H1 (cell line): ENCODE data around the gene KLHL1. TPM values are rescaled to one million over a fixed set of nuclear protein-coding genes. Genes with fewer than 3 reads are reported as not detected.

Experiments used
- CTCF ChIA-PET: fragments of 300-600 bp; sonication (Branson Sonifier 250); formaldehyde crosslinking; loops from one replicate; lab custom pipeline; 2021; ENCODE audit not compliant: partially characterized antibody; lab: Charles Lee
- POLR2A ChIA-PET: fragments of 300-600 bp; sonication (Branson Sonifier 250); formaldehyde crosslinking; loops from one replicate; lab custom pipeline; 2021; ENCODE audit warnings: inconsistent platforms; ENCODE audit not compliant: partially characterized antibody; lab: Charles Lee
- DNase-seq, 2 experiments: peaks; one replicate each; pipeline versions ENCODE4 v3.0.0 to v3.0.0-alpha.2; 2010 to 2022; ENCODE audit warnings: low spot score in 2 of 2, low read depth in 1 of 2, mixed read lengths in 1 of 2
- FAIRE-seq: peaks from 2 replicates; lab custom pipeline; 2011; peaks lifted over from hg19 to GRCh38; lab: Jason Lieb, UNC
- H2AFZ ChIP-seq: 2 replicates; pipeline ENCODE4 v1.8.1; 2012; ENCODE audit warnings: low read length, inconsistent platforms
- H2AK5ac ChIP-seq: 2 replicates; pipeline ENCODE4 v1.6.1; 2013; ENCODE audit warnings: low read depth, low read length
- H2BK120ac ChIP-seq: replicated peaks from 2 replicates; pipeline ENCODE3; 2013; ENCODE audit warnings: low read depth, low read length, inconsistent platforms
- H2BK12ac ChIP-seq: 2 replicates; pipeline ENCODE4 v1.6.1; 2013; ENCODE audit warnings: low read depth, low read length
- H2BK15ac ChIP-seq: 2 replicates; pipeline ENCODE4 v1.6.1; 2013; ENCODE audit warnings: low read length
- H2BK20ac ChIP-seq: 2 replicates; pipeline ENCODE4 v1.6.1; 2013; ENCODE audit warnings: low read length
- H2BK5ac ChIP-seq: 2 replicates; pipeline ENCODE4 v1.6.1; 2013; ENCODE audit warnings: low read depth, low read length
- H3K14ac ChIP-seq: 2 replicates; pipeline ENCODE4 v1.6.1; 2013; ENCODE audit warnings: inconsistent platforms; ENCODE audit not compliant: insufficient read length
- H3K18ac ChIP-seq: 2 replicates; pipeline ENCODE4 v1.6.1; 2013; ENCODE audit warnings: low read length; ENCODE audit errors: extremely low read depth
- H3K23ac ChIP-seq: 2 replicates; pipeline ENCODE4 v1.6.1; 2013; ENCODE audit warnings: inconsistent platforms; ENCODE audit not compliant: insufficient read length
- H3K23me2 ChIP-seq: 2 replicates; pipeline ENCODE4 v1.6.1; 2013; ENCODE audit warnings: low read depth, low read length
- H3K27ac ChIP-seq: 2 replicates; pipeline ENCODE4 v1.6.1; 2011; ENCODE audit warnings: low read depth, low read length, inconsistent platforms
- H3K27me3 ChIP-seq, 4 experiments: replicated peaks in 1 of 4; 1 replicate in 1 of 4; 2 replicates in 3 of 4; pipeline versions ENCODE4 v1.6.1 to v1.8.1; 2011 to 2013; ENCODE audit warnings: low read length in 3 of 4, mild to moderate bottlenecking in 3 of 4, inconsistent platforms in 2 of 4, mixed read lengths in 2 of 4, moderate library complexity in 1 of 4; ENCODE audit not compliant: control insufficient read depth in 3 of 4, insufficient read depth in 3 of 4; ENCODE audit errors: extremely low read depth in 1 of 4
- H3K36me3 ChIP-seq, 4 experiments: 2 replicates each; pipeline versions ENCODE4 v1.6.1 to v1.8.1; 2011 to 2013; ENCODE audit warnings: mild to moderate bottlenecking in 4 of 4, low read length in 3 of 4, moderate library complexity in 2 of 4, control low read depth in 1 of 4, inconsistent platforms in 1 of 4; ENCODE audit not compliant: insufficient read depth in 4 of 4, control insufficient read depth in 2 of 4
- H3K4ac ChIP-seq: replicated peaks from 2 replicates; pipeline ENCODE3; 2013; ENCODE audit warnings: low read length, low read depth, mixed read lengths, inconsistent platforms; ENCODE audit not compliant: insufficient read length
- H3K4me1 ChIP-seq, 4 experiments: replicated peaks in 1 of 4; 1 replicate in 1 of 4; 2 replicates in 3 of 4; pipeline versions ENCODE4 v1.6.1 to v1.8.1; 2011 to 2013; ENCODE audit warnings: low read length in 3 of 4, inconsistent platforms in 2 of 4, mixed read lengths in 1 of 4; ENCODE audit not compliant: insufficient read depth in 4 of 4, control insufficient read depth in 3 of 4
- H3K4me2 ChIP-seq, 2 experiments: 2 replicates each; pipeline versions ENCODE4 v1.6.1 to v1.8.1; 2011 to 2013; ENCODE audit warnings: low read depth in 2 of 2, low read length in 2 of 2, control low read depth in 1 of 2, inconsistent platforms in 1 of 2, mild to moderate bottlenecking in 1 of 2; ENCODE audit not compliant: insufficient read depth in 1 of 2
- H3K4me3 ChIP-seq, 4 experiments: fragments of 200-600, 300-600 bp in 1 of 4; sonication (generic), shearing (Covaris generic), sonication (Bioruptor Twin) in 1 of 4; 2 replicates each; pipeline versions ENCODE4 v1.5.1 to v1.8.1; 2011 to 2016; ENCODE audit warnings: low read length in 4 of 4, low read depth in 3 of 4, control low read depth in 2 of 4, inconsistent platforms in 2 of 4, mild to moderate bottlenecking in 2 of 4, mixed read lengths in 1 of 4, moderate library complexity in 1 of 4; ENCODE audit not compliant: insufficient read depth in 2 of 4; ENCODE audit errors: extremely low read depth in 1 of 4
- H3K56ac ChIP-seq: replicated peaks from 2 replicates; pipeline ENCODE3; 2013; ENCODE audit warnings: low read depth, mild to moderate bottlenecking, mixed read lengths, low read length, inconsistent platforms; ENCODE audit not compliant: insufficient read length
- H3K79me1 ChIP-seq: 2 replicates; pipeline ENCODE4 v1.6.1; 2013; ENCODE audit warnings: low read depth, low read length, control low read depth
- H3K79me2 ChIP-seq, 2 experiments: 2 replicates each; pipeline versions ENCODE4 v1.6.1 to v1.8.1; 2012 to 2013; ENCODE audit warnings: low read length in 2 of 2, mild to moderate bottlenecking in 2 of 2, inconsistent platforms in 1 of 2; ENCODE audit not compliant: insufficient read depth in 2 of 2, control insufficient read depth in 1 of 2
- H3K9ac ChIP-seq, 4 experiments: replicated peaks in 1 of 4; 1 replicate in 1 of 4; 2 replicates in 3 of 4; pipeline versions ENCODE4 v1.6.1 to v1.8.1; 2011 to 2013; ENCODE audit warnings: low read depth in 3 of 4, low read length in 3 of 4, control low read depth in 2 of 4, mild to moderate bottlenecking in 2 of 4, moderate library complexity in 2 of 4, inconsistent platforms in 1 of 4; ENCODE audit errors: extremely low read depth in 1 of 4
- H3K9me3 ChIP-seq, 2 experiments: 2 replicates each; pipeline versions ENCODE4 v1.6.1 to v1.8.1; 2012 to 2013; ENCODE audit warnings: mild to moderate bottlenecking in 2 of 2, moderate library complexity in 2 of 2, control low read depth in 1 of 2, inconsistent platforms in 1 of 2, low read depth in 1 of 2, low read length in 1 of 2, mixed read lengths in 1 of 2; ENCODE audit not compliant: insufficient read depth in 2 of 2
- H4K20me1 ChIP-seq, 2 experiments: replicated peaks in 1 of 2; 2 replicates each; pipeline versions ENCODE3 to v1.8.1; 2011 to 2013; ENCODE audit warnings: inconsistent platforms in 2 of 2, low read length in 2 of 2, mild to moderate bottlenecking in 1 of 2; ENCODE audit not compliant: insufficient read depth in 2 of 2, control insufficient read depth in 1 of 2
- H4K5ac ChIP-seq: 2 replicates; pipeline ENCODE4 v1.6.1; 2013; ENCODE audit warnings: low read length, low read depth, mixed read lengths, inconsistent platforms; ENCODE audit not compliant: insufficient read length
- H4K8ac ChIP-seq: 2 replicates; pipeline ENCODE4 v1.8.0; 2013; ENCODE audit warnings: mild to moderate bottlenecking, moderate library complexity, low read length, inconsistent platforms; ENCODE audit not compliant: insufficient read depth; ENCODE audit errors: extremely low read depth
- H4K91ac ChIP-seq: replicated peaks from 2 replicates; pipeline ENCODE3; 2013; ENCODE audit warnings: low read length, mixed read lengths, inconsistent platforms; ENCODE audit not compliant: insufficient read length
- BCL11A ChIP-seq, 2 experiments: IDR thresholded peaks; one replicate each; pipeline ENCODE4 v1.6.1; 2011; ENCODE audit warnings: low read depth in 2 of 2, low read length in 2 of 2, mild to moderate bottlenecking in 2 of 2
- WGBS, 2 experiments: shearing (Covaris generic) in 1 of 2; methylation state at CpG; one replicate each; pipeline versions ENCODE4 v1.1.6 to v1.1.7; 2013 to 2015; ENCODE audit warnings: low lambda C conversion rate in 2 of 2, mixed read lengths in 2 of 2, inconsistent platforms in 1 of 2, low coverage in 1 of 2, missing lambda C conversion rate in 1 of 2; ENCODE audit not compliant: insufficient replicate concordance in 2 of 2, insufficient coverage in 1 of 2, insufficient read length in 1 of 2; ENCODE audit errors: extremely low coverage in 1 of 2, missing lambda C conversion rate in 1 of 2; 5-methylcytosine and 5-hydroxymethylcytosine counted together
- polyA plus RNA-seq, 7 experiments: library from polyadenylated mRNA; depleted of rRNA in 3 of 7; stranded (reverse) in 5 of 7; unstranded in 2 of 7; fragments of >200 nt in 5 of 7; fragments of 200-250 nt in 2 of 7; gene quantifications; 1 replicate in 5 of 7; 2 replicates in 1 of 7; 4 replicates in 1 of 7; pipeline versions ENCODE4 v1.2.1 to v1.2.3, GENCODE V29; 2011 to 2013; ENCODE audit warnings: missing spikeins in 2 of 7, mixed read lengths in 2 of 7
- total RNA-seq: library from RNA; stranded (reverse); fragmentation: NEBNext Ultra II Directional; extraction: Animal tissue kit (Norgen Biotek cat#: 25700); gene quantifications from 2 replicates; pipeline ENCODE4 v1.2.1, GENCODE V29; 2021

KLHL1 gene
- total and polyA plus RNA-seq, 2 of the 8 experiments (the other 6 are each of a cell fraction or from before 2014, with no cell fraction given) = not detected

DNA sequence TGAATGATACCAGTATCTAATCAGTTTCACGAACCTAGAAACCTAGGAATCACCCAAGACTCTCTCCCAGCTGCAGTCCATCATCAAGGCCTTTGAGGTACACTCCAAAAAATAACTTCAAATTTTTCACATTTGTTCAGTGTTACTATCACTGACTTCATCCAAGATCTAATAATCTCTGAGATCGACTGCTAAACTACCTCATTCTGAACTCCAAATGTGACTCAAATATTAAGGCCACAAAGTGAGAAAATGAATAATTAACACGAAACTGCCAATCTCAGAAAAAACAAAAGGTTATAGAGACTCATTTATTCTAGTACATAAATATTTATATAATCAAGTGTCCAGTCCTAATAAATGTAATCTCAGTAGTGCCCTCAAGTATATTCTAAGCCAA, 430.9 kb downstream of the KLHL1 start:
- Histone ChIP-seq H3K9me3 (no peaks in the 10 kb centered on the region), H3K27me3 (no peaks in the 10 kb centered on the region), H2BK15ac (no peak overlapping the region), H3K27ac (no peak overlapping the region), H4K20me1 (no peaks in the 10 kb centered on the region), H4K8ac (no peak overlapping the region), H3K36me3 (no peaks in the 10 kb centered on the region), H2AFZ (no peak overlapping the region), H3K18ac (no peak overlapping the region), H2BK12ac (no peak overlapping the region), H3K4me1 (no peaks in the 10 kb centered on the region; a peak in 1 of 7 replicates), H3K23me2 (no peaks in the 10 kb centered on the region), H3K4me3 (no peak overlapping the region), H3K79me2 (no peaks in the 10 kb centered on the region), H3K14ac (no peak overlapping the region), H4K91ac (no peak overlapping the region), H2BK5ac (no peak overlapping the region), H3K9ac (no peak overlapping the region), H3K79me1 (no peaks in the 10 kb centered on the region), H3K56ac (no peak overlapping the region), H3K23ac (no peak overlapping the region), H2BK120ac (no peak overlapping the region), H3K4ac (no peak overlapping the region), H3K4me2 (no peak overlapping the region), H2AK5ac (no peak overlapping the region), H2BK20ac (no peak overlapping the region), H4K5ac (no peak overlapping the region)
- ChIA-PET POLR2A (no interaction called here), CTCF (no interaction called here)
- FAIRE-seq (no peak), DNase-seq (no peak)
- 93% methylated on average over 3 of the region's 3 CpGs; no CpG with 5 or more reads in 1 of the 2 experiments for WGBS, 2 experiments
- TF ChIP-seq BCL11A (IDR thresholded peaks at IDR 0.05; ENCODE audit: low read depth in 2 of 2, low read length in 2 of 2) = no peak
